Measurements from ENCODE around the gene ATG5.

DNA sequence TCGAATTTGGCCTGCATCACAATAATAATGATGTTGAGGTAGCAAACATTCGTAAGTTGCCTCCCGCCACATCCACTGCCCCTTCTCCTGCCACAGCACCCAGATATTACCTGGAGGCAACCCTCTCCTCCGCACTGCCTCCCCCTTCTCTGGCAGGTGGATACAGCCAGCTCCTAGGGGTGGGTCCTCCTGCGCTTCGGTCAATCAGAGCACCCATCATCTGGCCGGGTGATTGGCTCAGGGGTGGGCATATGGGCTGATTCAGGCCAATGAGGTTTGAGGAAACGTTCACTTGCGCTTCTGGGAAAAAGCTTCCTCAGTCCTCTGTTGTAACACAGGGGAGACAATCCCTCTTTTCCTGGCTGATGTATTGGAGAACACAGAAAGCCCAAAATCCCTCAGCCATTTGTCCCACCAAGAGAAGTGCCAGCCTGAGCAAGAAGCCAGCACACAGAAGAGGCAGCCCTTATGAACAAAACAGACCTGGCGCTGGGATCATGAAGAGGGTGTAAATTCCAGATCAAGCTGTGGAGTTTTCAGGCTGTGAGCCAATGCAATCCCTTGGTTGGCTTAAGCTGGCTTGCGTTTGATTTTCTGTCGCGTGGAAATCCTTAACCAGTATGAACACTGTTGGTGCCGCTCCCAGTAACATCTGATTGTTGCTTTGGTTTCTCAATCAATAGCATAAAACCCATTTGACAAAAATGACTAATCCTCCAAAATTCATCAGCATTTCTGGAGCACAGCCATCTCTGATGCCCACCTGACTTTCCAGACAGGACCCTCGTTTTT is 157.3 kb downstream of the ATG5 start:
- no peak for TF ChIP-seq TSHZ2 (CRISPR knock-in tag; IDR thresholded peaks at IDR 0.05)
- no peak for TF ChIP-seq ZC3H10 (CRISPR knock-in tag; IDR thresholded peaks at IDR 0.05)
- TF ChIP-seq, protein P1, sequence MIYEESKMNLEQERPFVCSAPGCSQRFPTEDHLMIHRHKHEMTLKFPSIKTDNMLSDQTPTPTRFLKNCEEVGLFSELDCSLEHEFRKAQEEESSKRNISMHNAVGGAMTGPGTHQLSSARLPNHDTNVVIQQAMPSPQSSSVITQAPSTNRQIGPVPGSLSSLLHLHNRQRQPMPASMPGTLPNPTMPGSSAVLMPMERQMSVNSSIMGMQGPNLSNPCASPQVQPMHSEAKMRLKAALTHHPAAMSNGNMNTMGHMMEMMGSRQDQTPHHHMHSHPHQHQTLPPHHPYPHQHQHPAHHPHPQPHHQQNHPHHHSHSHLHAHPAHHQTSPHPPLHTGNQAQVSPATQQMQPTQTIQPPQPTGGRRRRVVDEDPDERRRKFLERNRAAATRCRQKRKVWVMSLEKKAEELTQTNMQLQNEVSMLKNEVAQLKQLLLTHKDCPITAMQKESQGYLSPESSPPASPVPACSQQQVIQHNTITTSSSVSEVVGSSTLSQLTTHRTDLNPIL (CRISPR knock-in tag; IDR thresholded peaks at IDR 0.05; ENCODE audit: low read depth), result no peak
- TF ChIP-seq ZFP3 (CRISPR knock-in tag; IDR thresholded peaks at IDR 0.05), result no peak
- TF ChIP-seq TOX (CRISPR knock-in tag; IDR thresholded peaks at IDR 0.05; ENCODE audit: borderline replicate concordance), result no peak
- TF ChIP-seq ARNTL (CRISPR knock-in tag; IDR thresholded peaks at IDR 0.05; ENCODE audit: borderline replicate concordance, low read depth), result no peak
- no peak for TF ChIP-seq GLIS3 (CRISPR knock-in tag; IDR thresholded peaks at IDR 0.05)
- TF ChIP-seq ISL1 (CRISPR knock-in tag; IDR thresholded peaks at IDR 0.05), result no peak
- TF ChIP-seq ZFP30 (CRISPR knock-in tag; IDR thresholded peaks at IDR 0.05), result no peak
- no peak for TF ChIP-seq SNAI2 (CRISPR knock-in tag; IDR thresholded peaks at IDR 0.05)

Measured in SK-N-SH treated with all-trans-retinoic acid at 6 μM for 48 hours (cell line).